Breast epithelium (tissue), 3 donors: ENCODE results near the gene ZNF224.

Experiments
- POLR2A ChIP-seq: fragments of 450-650 bp; IDR thresholded peaks from one replicate; pipeline ENCODE4 v1.6.1; 2016; ENCODE audit warnings: antibody characterized with exemption, mild to moderate bottlenecking, moderate library complexity
- TF ChIP-seq, protein P1 (sequence below), 3 donors: fragments of 450-650 bp; IDR thresholded peaks; one replicate each; pipeline ENCODE4 v1.5.1; 2016 to 2017; ENCODE audit warnings: antibody characterized with exemption in 3 of 3, mild to moderate bottlenecking in 3 of 3, moderate library complexity in 3 of 3

DNA sequence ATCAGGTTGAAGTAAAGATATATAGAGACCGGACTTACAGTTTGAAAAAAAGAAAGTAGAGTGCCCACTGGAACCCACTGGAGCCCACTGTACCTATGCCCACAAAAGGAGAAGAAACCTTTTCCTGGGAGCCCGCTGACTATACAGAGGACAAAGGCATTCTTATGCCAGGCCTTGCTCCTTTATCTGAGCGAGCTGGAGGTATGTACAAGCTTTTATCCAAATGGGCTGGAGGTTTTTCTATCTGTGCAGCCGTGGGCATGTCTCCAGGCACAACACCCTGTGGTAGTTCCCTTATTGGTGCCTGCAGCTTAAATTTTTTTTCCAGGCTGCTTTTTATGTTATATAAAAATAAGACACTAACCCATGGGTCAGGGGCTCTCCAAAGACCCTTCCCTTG, 55.6 kb downstream of the ZNF224 start:
- TF ChIP-seq, protein P1, sequence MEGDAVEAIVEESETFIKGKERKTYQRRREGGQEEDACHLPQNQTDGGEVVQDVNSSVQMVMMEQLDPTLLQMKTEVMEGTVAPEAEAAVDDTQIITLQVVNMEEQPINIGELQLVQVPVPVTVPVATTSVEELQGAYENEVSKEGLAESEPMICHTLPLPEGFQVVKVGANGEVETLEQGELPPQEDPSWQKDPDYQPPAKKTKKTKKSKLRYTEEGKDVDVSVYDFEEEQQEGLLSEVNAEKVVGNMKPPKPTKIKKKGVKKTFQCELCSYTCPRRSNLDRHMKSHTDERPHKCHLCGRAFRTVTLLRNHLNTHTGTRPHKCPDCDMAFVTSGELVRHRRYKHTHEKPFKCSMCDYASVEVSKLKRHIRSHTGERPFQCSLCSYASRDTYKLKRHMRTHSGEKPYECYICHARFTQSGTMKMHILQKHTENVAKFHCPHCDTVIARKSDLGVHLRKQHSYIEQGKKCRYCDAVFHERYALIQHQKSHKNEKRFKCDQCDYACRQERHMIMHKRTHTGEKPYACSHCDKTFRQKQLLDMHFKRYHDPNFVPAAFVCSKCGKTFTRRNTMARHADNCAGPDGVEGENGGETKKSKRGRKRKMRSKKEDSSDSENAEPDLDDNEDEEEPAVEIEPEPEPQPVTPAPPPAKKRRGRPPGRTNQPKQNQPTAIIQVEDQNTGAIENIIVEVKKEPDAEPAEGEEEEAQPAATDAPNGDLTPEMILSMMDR (IDR thresholded peaks at IDR 0.05) = no peak
- no peak for TF ChIP-seq POLR2A
